Mesodermal cell (in vitro differentiated cells): ENCODE measurements around the gene SSPN. TPM values are rescaled to one million over a fixed set of nuclear protein-coding genes. Genes with fewer than 3 reads are reported as not detected.

Experiments used
- H3K27ac ChIP-seq: 2 replicates; pipeline ENCODE4 v1.7.0; 2013; ENCODE audit warnings: mild to moderate bottlenecking, low read depth, low read length, moderate library complexity; ENCODE audit not compliant: severe bottlenecking
- H3K36me3 ChIP-seq: 2 replicates; pipeline ENCODE4 v1.7.1; 2013; ENCODE audit warnings: mild to moderate bottlenecking, low read length, moderate library complexity; ENCODE audit not compliant: control insufficient read depth, insufficient read depth
- H3K4me1 ChIP-seq: one replicate; pipeline ENCODE4 v1.7.1; 2013; ENCODE audit warnings: mild to moderate bottlenecking, low read length; ENCODE audit not compliant: insufficient read depth, control insufficient read depth, poor library complexity, severe bottlenecking
- H3K4me3 ChIP-seq: 2 replicates; pipeline ENCODE4 v1.7.0; 2013; ENCODE audit warnings: low read length, control low read depth, mild to moderate bottlenecking; ENCODE audit not compliant: insufficient read depth, poor library complexity, severe bottlenecking; ENCODE audit errors: extremely low read depth
- H3K9me3 ChIP-seq: 2 replicates; pipeline ENCODE4 v1.7.1; 2013; ENCODE audit warnings: mild to moderate bottlenecking, low read length, moderate library complexity; ENCODE audit not compliant: control insufficient read depth
- WGBS, 2 experiments: methylation state at CpG; one replicate each; pipeline ENCODE4 v1.1.5; 2013; ENCODE audit warnings: missing lambda C conversion rate in 2 of 2; ENCODE audit not compliant: insufficient coverage in 2 of 2; 5-methylcytosine and 5-hydroxymethylcytosine counted together
- polyA plus RNA-seq, 2 experiments: library from polyadenylated mRNA; stranded (reverse); fragments of 50-300 nt; gene quantifications; one replicate each; pipeline ENCODE4 v1.2.3, GENCODE V29; 2013

The SSPN gene
- polyA plus RNA-seq (2013, experiment 1 of 2): 3.0 TPM
- polyA plus RNA-seq (2013, experiment 2 of 2): 4.6 TPM

- no peaks in the 10 kb centered on the region for H3K36me3 ChIP-seq
- H3K27ac ChIP-seq: no peak within 1 kb of the TSS
- no peaks in the 10 kb centered on the region for H3K9me3 ChIP-seq
- H3K4me1 ChIP-seq: peaks cover 3% of the 10 kb centered on the region
- peak within 1 kb of the TSS; percentile 40 for H3K4me3 ChIP-seq
- 2 to 3% methylated on average over 23 to 25 of the region's 35 CpGs for WGBS, 2 experiments
Measured at GRCh38 chr12:26195250-26195640, at the start of gene SSPN. TSS of gene SSPN (plus strand) at chr12:26195573. CDS start at chr12:26195673, 100 bp downstream.

GRCh38 chr12:26148291-26148690 is 47.1 kb upstream of the SSPN start:
- Histone ChIP-seq H3K36me3 (no peaks in the 10 kb centered on the region), H3K27ac (no peak overlapping the region), H3K4me1 (peaks cover 11% of the 10 kb centered on the region), H3K9me3 (peaks cover 3% of the 10 kb centered on the region), H3K4me3 (no peak overlapping the region)
- WGBS, 2 experiments: 88 to 91% methylated on average over 3 of the region's 7 CpGs

- 63 to 74% methylated on average over 4 to 5 of the region's 5 CpGs for WGBS, 2 experiments
- peaks cover 17% of the 10 kb centered on the region for H3K4me1 ChIP-seq
- H3K4me3 ChIP-seq: no peak overlapping the region
- peaks cover 3% of the 10 kb centered on the region for H3K9me3 ChIP-seq
- no peaks in the 10 kb centered on the region for H3K36me3 ChIP-seq
- H3K27ac ChIP-seq: no peak overlapping the region
Measured at GRCh38 chr12:26149968-26150500, 45.3 kb upstream of the SSPN start.

GRCh38 chr12:26150736-26151450 is 44.5 kb upstream of the SSPN start:
- WGBS, 2 experiments: 88 to 100% methylated on average over 1 of the region's 2 CpGs
- peaks cover 17% of the 10 kb centered on the region for H3K4me1 ChIP-seq
- H3K27ac ChIP-seq: no peak overlapping the region
- no peak overlapping the region for H3K4me3 ChIP-seq
- no peaks in the 10 kb centered on the region for H3K36me3 ChIP-seq
- H3K9me3 ChIP-seq: peaks cover 3% of the 10 kb centered on the region

- no peak overlapping the region for H3K4me3 ChIP-seq
- peaks cover 17% of the 10 kb centered on the region for H3K4me1 ChIP-seq
- peak overlapping the region; percentile 30 for H3K27ac ChIP-seq
- WGBS, 2 experiments: 85 to 100% methylated on average over 2 of the region's 2 CpGs
- no peaks in the 10 kb centered on the region for H3K36me3 ChIP-seq
- H3K9me3 ChIP-seq: peaks cover 3% of the 10 kb centered on the region
Measured at GRCh38 chr12:26152507-26153102, 42.8 kb upstream of the SSPN start.

- Histone ChIP-seq H3K4me1 (peaks cover 17% of the 10 kb centered on the region), H3K27ac (peak overlapping the region; percentile 60), H3K4me3 (no peak overlapping the region), H3K9me3 (peaks cover 3% of the 10 kb centered on the region), H3K36me3 (no peaks in the 10 kb centered on the region)
- 86 to 89% methylated on average over 3 to 5 of the region's 5 CpGs for WGBS, 2 experiments
Measured at GRCh38 chr12:26153421-26154154, 41.8 kb upstream of the SSPN start.

- 88% methylated on average over 14 to 17 of the region's 17 CpGs for WGBS, 2 experiments
- H3K36me3 ChIP-seq: no peaks in the 10 kb centered on the region
- H3K4me1 ChIP-seq: peaks cover 13% of the 10 kb centered on the region
- peaks cover 3% of the 10 kb centered on the region for H3K9me3 ChIP-seq
- H3K4me3 ChIP-seq: no peak overlapping the region
- H3K27ac ChIP-seq: no peak overlapping the region
Measured at GRCh38 chr12:26156201-26156871, 39.0 kb upstream of the SSPN start.

GRCh38 chr12:26157001-26157400 is 38.4 kb upstream of the SSPN start:
- no peaks in the 10 kb centered on the region for H3K9me3 ChIP-seq
- H3K4me3 ChIP-seq: no peak overlapping the region
- no peaks in the 10 kb centered on the region for H3K36me3 ChIP-seq
- H3K27ac ChIP-seq: no peak overlapping the region
- no CpG with 5 or more reads among the region's 3 CpGs for WGBS, 2 experiments
- H3K4me1 ChIP-seq: peaks cover 13% of the 10 kb centered on the region

GRCh38 chr12:26158078-26158764 is 37.2 kb upstream of the SSPN start:
- Histone ChIP-seq H3K27ac (no peak overlapping the region), H3K9me3 (no peaks in the 10 kb centered on the region), H3K4me3 (no peak overlapping the region), H3K36me3 (no peaks in the 10 kb centered on the region), H3K4me1 (peaks cover 7% of the 10 kb centered on the region)
- 67 to 81% methylated on average over 2 of the region's 3 CpGs for WGBS, 2 experiments

- 86% methylated on average over 1 of the region's 1 CpG for WGBS, 2 experiments
- Histone ChIP-seq H3K36me3 (no peaks in the 10 kb centered on the region), H3K9me3 (no peaks in the 10 kb centered on the region), H3K27ac (no peak overlapping the region), H3K4me3 (no peak overlapping the region), H3K4me1 (no peaks in the 10 kb centered on the region)
Measured at GRCh38 chr12:26162174-26162573, 33.2 kb upstream of the SSPN start.
